Fibroblast of skin of left biceps (primary cell): ENCODE measurements around the gene IL12RB2.
A peak's percentile ranks its signal among the peaks of the same experiment; 100 is the strongest.

Experiments
- DNase-seq, 2 experiments: peaks; one replicate each; pipeline ENCODE4 v3.0.0-alpha.2; 2013; ENCODE audit warnings: low read depth in 2 of 2

Gene IL12RB2

DNA sequence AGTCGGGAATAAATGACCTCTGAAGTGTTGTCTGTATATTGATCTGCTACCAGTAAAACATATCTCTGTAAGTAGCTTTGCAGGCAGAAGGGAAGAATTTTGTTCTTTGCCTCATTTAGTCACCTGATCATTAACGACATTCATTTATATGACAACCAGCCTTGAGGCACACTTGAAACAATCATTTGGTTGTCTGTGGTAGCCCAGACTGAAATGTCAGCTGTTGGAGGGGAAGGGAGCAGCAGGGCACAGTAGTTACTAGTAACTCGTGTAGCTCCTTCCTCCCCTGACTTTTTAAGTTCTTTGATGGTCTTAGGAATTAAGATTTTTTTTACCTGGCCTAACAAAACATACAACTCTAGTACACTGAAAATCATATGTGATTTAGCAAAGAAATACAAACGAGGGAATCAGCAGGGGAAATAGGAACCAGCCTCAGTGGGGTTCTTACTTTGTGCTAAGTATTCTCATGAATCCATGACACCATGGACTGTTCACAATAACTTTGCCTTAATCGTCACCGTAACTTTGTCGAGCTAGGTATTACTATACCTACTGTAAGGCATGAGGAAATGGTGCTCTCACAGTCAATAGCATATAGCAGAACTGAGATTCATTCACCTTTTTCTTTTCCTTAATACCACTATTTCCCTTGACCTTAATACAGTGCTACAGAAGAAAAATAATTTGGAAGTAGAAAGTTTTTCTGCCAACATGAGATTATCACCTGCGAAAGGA lies 6.4 kb downstream of the IL12RB2 start:
- DNase-seq: no peak

DNA sequence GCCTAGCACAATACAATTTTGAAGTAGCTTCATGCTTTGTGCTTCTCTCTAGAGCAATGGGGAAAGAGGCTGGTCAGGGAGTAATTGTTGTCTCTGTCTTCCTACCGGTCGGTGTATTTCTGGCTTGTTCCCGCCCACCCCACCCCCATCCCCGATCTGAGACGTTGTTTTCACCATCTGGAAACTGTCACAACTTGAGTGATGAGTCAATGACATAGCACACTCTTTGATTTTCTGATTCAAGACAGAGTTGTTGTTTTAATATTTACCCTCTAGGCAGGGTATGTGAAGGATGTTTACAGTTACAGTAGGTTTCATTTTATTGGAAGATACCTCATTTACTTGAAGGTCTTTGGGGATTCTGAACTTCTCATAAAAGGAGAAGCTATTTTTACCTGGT lies 7.0 kb downstream of the IL12RB2 start:
- no peak for DNase-seq

DNA sequence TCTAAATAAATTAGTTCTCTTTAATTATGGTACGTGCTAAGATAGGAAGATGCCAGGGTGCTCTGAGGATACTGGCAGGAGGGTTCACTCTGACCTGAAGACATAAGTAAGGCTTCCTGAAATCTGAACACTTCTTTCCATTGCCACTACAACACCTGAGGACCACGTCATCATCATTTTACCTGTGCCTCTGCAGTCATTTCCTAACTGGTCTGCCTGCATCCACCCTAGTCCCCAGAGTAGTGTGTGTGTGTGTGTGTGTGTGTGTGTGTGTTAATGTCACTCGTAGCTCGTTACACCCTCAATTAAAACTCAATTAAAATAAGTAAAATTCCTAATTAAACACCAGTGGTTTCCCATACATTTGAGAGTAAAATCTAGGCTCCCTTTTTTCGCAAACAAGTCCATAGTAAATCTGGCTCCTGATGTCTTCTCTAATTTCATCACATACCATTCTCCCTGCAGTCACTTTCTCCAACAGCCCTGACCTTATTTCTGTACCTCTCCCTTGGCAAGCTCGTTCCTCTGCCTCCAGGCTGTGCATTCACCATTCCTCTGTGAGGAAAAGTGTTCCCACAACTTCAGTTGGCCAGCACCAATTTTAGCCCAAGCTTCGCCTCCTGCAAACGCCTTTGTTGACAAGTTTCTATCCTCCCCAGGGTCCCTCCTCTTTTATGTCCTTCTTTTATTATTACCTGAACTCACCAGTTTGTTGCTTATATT lies 8.7 kb downstream of the IL12RB2 start:
- DNase-seq: no peak

- no peak for DNase-seq
These were observed 9.2 kb downstream of the IL12RB2 start for GRCh38 chr1:67316918-67317317.

GRCh38 chr1:67317803-67318202 lies 10.1 kb downstream of the IL12RB2 start:
- DNase-seq: no peak

DNA sequence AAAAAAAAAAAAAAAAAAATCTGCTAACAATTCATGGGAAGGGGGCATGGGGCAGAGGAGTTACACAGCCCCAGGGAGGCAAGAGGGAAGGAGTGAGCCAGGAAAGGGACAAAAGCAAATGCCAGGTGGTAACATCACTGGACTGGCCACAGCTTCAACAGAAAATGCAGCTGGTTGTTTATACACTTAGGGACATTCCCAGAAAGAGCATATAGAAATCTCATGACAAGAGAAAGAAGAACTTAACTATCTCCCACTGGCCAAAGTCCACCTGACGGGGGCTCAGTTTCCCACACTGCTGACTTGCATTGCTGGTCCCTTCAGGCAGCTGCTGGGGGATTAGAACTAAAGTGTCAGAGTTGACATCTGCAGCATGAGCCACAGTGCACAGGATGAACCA lies 14.8 kb downstream of the IL12RB2 start:
- DNase-seq: no peak

GRCh38 chr1:67323087-67323486 lies 15.4 kb downstream of the IL12RB2 start:
- no peak for DNase-seq

DNA sequence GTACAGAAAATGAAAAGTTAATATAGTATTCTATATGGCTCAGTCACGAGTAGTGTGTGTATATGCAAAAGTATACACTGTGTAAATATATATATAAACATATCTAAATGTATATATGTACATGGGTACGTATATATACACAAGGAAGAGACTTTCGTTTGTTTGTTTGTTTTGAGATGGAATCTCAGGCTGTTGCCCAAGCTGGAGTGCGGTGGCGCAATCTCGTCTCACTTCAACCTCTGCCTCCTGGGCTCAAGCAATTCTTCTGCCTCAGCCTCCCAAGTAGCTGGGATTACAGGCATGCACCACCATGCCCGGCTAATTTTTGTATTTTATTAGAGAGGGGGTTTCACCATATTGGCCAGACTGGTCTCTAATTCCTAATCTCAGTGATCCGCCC lies 16.4 kb downstream of the IL12RB2 start:
- DNase-seq: no peak

GRCh38 chr1:67327864-67328466 lies 20.3 kb downstream of the IL12RB2 start:
- DNase-seq: no peak

DNA sequence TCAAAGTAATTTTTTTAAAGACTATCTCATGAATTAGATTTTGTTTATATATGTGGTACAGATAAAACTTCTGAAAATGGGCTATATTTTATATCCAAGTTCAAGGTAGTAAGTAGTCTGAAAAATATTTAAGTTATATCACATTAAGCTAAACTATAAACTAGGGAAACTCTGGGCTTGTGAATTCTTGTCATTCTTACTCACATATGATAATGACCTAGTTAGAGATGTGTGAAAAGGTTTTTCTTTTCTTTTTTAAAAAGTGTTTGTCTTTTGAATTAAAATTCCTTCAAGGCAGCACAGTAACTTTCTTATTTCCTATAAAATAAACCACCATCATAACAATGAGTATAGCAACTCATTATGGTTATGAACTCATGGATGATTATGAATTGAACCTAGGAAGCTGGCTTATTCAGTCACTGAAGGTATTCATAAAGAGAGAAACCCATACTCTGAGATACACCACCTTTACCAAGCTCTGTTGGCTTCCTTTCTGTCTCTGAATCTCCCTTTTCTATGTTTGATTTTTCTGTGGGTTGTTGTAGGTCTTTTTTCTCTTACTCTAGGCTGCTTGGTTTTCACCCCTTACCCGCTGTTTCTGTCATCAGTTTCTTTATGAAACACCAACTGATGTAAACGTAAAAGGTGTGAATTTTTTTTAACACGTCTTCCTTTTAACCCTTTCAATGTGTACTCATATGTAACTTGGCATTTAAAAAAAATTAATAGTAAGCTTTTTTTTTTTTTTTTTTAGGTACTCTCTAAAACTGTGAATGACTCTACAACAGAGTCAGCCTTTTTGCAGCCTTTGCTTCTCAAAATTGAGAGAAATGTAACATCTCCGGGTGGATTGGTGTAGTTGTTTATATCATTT lies 25.2 kb downstream of the IL12RB2 start:
- no peak for DNase-seq

- DNase-seq: no peak
These were observed 25.9 kb downstream of the IL12RB2 start for GRCh38 chr1:67333603-67334002.

GRCh38 chr1:67335411-67335810 lies 27.7 kb downstream of the IL12RB2 start:
- no peak for DNase-seq

GRCh38 chr1:67336157-67336556 lies 28.5 kb downstream of the IL12RB2 start:
- DNase-seq: no peak

- DNase-seq: no peak
These were observed 29.1 kb downstream of the IL12RB2 start for GRCh38 chr1:67336783-67337182.

DNA sequence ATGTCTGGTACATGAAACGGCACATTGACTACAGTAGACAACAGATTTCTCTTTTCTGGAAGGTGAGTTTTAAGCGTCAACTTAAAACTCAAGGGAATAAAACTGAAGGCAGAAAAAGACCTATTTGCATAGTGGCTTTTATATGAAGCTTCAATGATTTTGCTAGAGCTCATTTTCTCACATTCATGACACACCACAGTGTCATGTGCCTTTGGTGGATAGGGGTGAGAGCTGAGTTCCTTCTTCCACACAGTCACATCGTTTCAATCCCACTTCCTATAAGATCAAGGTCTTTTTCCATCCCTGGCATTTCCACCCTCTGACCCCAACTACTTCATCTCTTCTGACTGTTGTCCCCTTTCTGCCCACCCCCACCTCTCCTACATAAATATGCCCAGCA lies 31.0 kb downstream of the IL12RB2 start:
- DNase-seq: no peak

GRCh38 chr1:67339623-67340343 lies 32.1 kb downstream of the IL12RB2 start:
- peak; percentile 30 to 32 for DNase-seq

DNA sequence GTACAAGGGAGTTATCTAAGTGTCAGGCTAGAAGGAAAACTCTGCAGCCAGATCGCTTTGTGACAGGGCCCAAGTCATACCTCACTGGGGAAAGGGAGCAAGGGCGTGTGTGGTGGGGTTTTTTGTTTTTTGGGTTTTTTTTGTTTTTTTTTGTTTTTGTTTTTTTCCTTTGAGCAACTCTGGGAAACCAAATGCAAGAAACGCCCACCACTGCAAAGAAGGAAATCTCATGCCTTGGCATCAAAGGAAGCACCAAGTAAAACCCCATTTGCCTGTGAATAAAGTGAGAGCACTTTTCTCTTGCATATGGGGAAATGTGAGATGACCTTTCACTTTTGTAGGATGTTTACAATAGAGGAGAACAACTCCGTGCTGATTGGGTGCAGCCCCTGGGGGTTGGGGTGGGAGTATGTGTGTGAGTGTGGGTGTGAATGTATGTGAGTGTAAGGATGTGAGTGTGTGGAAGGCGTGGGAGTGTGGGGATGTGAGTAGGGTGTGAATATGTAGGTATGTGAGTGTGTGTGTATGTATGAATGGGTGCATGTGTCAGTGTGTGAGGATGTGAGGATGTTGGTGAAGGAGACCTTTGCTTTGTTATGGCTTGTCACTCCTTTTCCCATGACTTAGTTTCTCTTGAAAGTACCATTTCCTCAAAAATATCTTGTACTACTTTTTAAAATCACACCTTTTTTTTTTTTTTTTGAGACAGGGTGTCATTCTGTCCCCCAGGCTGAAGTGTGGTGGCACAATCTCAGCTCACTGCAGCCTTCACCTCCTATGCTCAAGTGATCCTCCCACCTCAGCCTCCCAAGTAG lies 34.6 kb downstream of the IL12RB2 start:
- no peak for DNase-seq

DNA sequence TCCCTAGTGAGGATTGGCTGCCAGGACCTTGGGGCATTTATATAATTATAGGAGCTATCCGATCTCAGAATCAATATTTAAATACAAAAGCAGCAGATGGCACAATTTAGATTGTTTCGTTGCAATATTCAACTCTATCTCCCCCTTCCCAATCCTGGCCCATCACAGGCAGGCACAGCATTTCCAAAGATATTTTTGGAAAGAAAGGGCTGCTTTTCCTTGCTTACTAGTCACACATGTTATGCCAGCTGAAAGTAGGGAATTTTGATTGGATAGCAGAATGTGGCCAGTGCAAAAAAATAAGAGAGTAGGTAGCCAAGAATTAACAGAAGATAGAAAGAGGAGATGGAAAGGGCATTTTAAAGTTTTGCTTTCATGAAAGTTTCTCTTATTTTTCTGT lies 37.9 kb downstream of the IL12RB2 start:
- no peak for DNase-seq

GRCh38 chr1:67346982-67347381 lies 39.3 kb downstream of the IL12RB2 start:
- no peak for DNase-seq

- peak in 1 of 2 experiments; percentile 28 for DNase-seq
These were observed 40.2 kb downstream of the IL12RB2 start for GRCh38 chr1:67347688-67348472.
